HTR-8/SVneo (cell line): ENCODE measurements around the gene DYRK4.

Experiments
- DNase-seq: peaks from one replicate; pipeline ENCODE4 v3.0.0; 2011; ENCODE audit warnings: low spot score, mixed read lengths; ENCODE audit not compliant: insufficient read length
- FAIRE-seq: peaks from 2 replicates; lab custom pipeline; 2011; peaks lifted over from hg19 to GRCh38; lab: Jason Lieb, UNC

Gene DYRK4

GRCh38 chr12:4607056-4607455, 45.0 kb downstream of the DYRK4 start:
- DNase-seq (no peak), FAIRE-seq (no peak)

GRCh38 chr12:4609071-4609470, 47.1 kb downstream of the DYRK4 start:
- FAIRE-seq (no peak), DNase-seq (no peak)

- FAIRE-seq: peak; percentile 33
- DNase-seq: no peak
Measured at GRCh38 chr12:4610481-4610880, 48.5 kb downstream of the DYRK4 start.

GRCh38 chr12:4615667-4616066, 53.7 kb downstream of the DYRK4 start:
- FAIRE-seq (no peak), DNase-seq (no peak)

- DNase-seq (no peak), FAIRE-seq (no peak)
Measured at GRCh38 chr12:4621511-4621910, 59.5 kb downstream of the DYRK4 start.

GRCh38 chr12:4626543-4626942, 64.5 kb downstream of the DYRK4 start:
- FAIRE-seq (no peak), DNase-seq (no peak)

- DNase-seq: no peak
- FAIRE-seq: no peak
Measured at GRCh38 chr12:4628406-4628805, 66.4 kb downstream of the DYRK4 start.

- FAIRE-seq: no peak
- no peak for DNase-seq
Measured at GRCh38 chr12:4630262-4630661, 68.3 kb downstream of the DYRK4 start.

GRCh38 chr12:4643747-4644146, 81.7 kb downstream of the DYRK4 start:
- FAIRE-seq (no peak), DNase-seq (no peak)

GRCh38 chr12:4645023-4645422, 83.0 kb downstream of the DYRK4 start:
- DNase-seq (no peak), FAIRE-seq (no peak)

- FAIRE-seq (no peak), DNase-seq (no peak)
Measured at GRCh38 chr12:4648104-4648500, 86.1 kb downstream of the DYRK4 start.

GRCh38 chr12:4648501-4649357, 86.7 kb downstream of the DYRK4 start, which contains the start of the genes AKAP3 and NDUFA9:
TSS of gene AKAP3 (minus strand) at chr12:4649051. CDS start at chr12:4638196, 10,855 bp downstream.
TSS of gene NDUFA9 (plus strand) at chr12:4649114. CDS start at chr12:4649127, 13 bp downstream.
- peak; percentile 98 for FAIRE-seq
- DNase-seq: peak; percentile 91

- FAIRE-seq (peak; percentile 20), DNase-seq (no peak)
Measured at GRCh38 chr12:4649358-4649661, 87.3 kb downstream of the DYRK4 start.

GRCh38 chr12:4653257-4653656, 91.2 kb downstream of the DYRK4 start:
- DNase-seq (no peak), FAIRE-seq (no peak)

GRCh38 chr12:4653691-4654090, 91.7 kb downstream of the DYRK4 start:
- FAIRE-seq (no peak), DNase-seq (no peak)
